HepG2 (cell line): ENCODE data around the gene GLDC. TPM values are rescaled to one million over a fixed set of nuclear protein-coding genes. Genes with fewer than 3 reads are reported as not detected.

Source experiments
- ATAC-seq: fragments of 200-7000 bp; cut with Tn5 transposase; 3 replicates; pipeline ENCODE4 v1.9.1; 2020; ENCODE audit warnings: mild to moderate bottlenecking, moderate library complexity
- BruUV-seq: library from RNA; stranded (reverse); fragments of 400-500 nt; replicated peaks from 2 replicates; lab custom pipeline; 2021; lab: Mats Ljungman, UMichigan
- CTCF ChIA-PET: fragments of 300-600 bp; formaldehyde crosslinking; extraction: SDS; loops from one replicate; lab custom pipeline; 2021; ENCODE audit warnings: low total read pairs, inconsistent platforms, low intra/inter-chr PET ratio; lab: Yijun Ruan, JAX
- POLR2A ChIA-PET: fragments of 350-600 bp; sonication (Branson Sonifier 250); formaldehyde crosslinking; loops from one replicate; lab custom pipeline; 2020; ENCODE audit warnings: antibody characterized with exemption, inconsistent platforms; lab: Yijun Ruan, JAX
- DNase-seq: peaks from one replicate; pipeline ENCODE4 v3.0.0-alpha.2; 2015; ENCODE audit warnings: low spot score
- FAIRE-seq: peaks from 3 replicates; lab custom pipeline; 2011; peaks lifted over from hg19 to GRCh38; lab: Jason Lieb, UNC
- H2AFZ ChIP-seq: one replicate; pipeline ENCODE4 v1.6.1; 2011; ENCODE audit warnings: low read length, inconsistent platforms
- H3K27ac ChIP-seq: fragments of 300-600 bp; 3 replicates; pipeline ENCODE4 v1.8.0; 2011; ENCODE audit warnings: mixed run types, mild to moderate bottlenecking, mixed read lengths, low read length, inconsistent platforms; ENCODE audit not compliant: insufficient read depth; ENCODE audit errors: extremely low read length
- H3K27me3 ChIP-seq, 2 experiments: fragments of 200-600 bp in 1 of 2; 2 replicates in 1 of 2; 3 replicates in 1 of 2; pipeline versions ENCODE4 v1.6.0 to v1.8.0; 2011; ENCODE audit warnings: low read length in 2 of 2, mild to moderate bottlenecking in 2 of 2, moderate library complexity in 2 of 2, inconsistent platforms in 1 of 2; ENCODE audit not compliant: insufficient read depth in 2 of 2, control insufficient read depth in 1 of 2
- H3K36me3 ChIP-seq, 2 experiments: fragments of 200-600 bp in 1 of 2; replicated peaks in 1 of 2; 2 replicates in 1 of 2; 3 replicates in 1 of 2; pipeline versions ENCODE4 v1.5.1 to v1.8.0; 2011; ENCODE audit warnings: low read length in 2 of 2, inconsistent platforms in 1 of 2; ENCODE audit not compliant: insufficient read depth in 2 of 2, control insufficient read depth in 1 of 2
- H3K4me1 ChIP-seq: 2 replicates; pipeline ENCODE4 v1.5.1; 2012; ENCODE audit warnings: low read length, inconsistent platforms; ENCODE audit not compliant: insufficient read depth
- H3K4me2 ChIP-seq: 2 replicates; pipeline ENCODE4 v1.6.0; 2011; ENCODE audit warnings: low read depth, low read length, inconsistent platforms
- H3K4me3 ChIP-seq, 3 experiments: fragments of 200-600 bp in 1 of 3; sonication (generic), shearing (Covaris generic) in 1 of 3; replicated peaks in 1 of 3; 2 replicates each; pipeline ENCODE4 v1.5.1; 2011 to 2016; ENCODE audit warnings: low read length in 3 of 3, inconsistent platforms in 2 of 3, low read depth in 2 of 3, mild to moderate bottlenecking in 2 of 3, control low read depth in 1 of 3, mixed read lengths in 1 of 3; ENCODE audit not compliant: insufficient read depth in 1 of 3
- H3K79me2 ChIP-seq: one replicate; pipeline ENCODE4 v1.6.1; 2011; ENCODE audit warnings: low read length, inconsistent platforms; ENCODE audit not compliant: insufficient read depth
- H3K9ac ChIP-seq: 2 replicates; pipeline ENCODE4 v1.6.0; 2011; ENCODE audit warnings: mild to moderate bottlenecking, low read depth, low read length, inconsistent platforms; ENCODE audit not compliant: insufficient read depth
- H3K9me3 ChIP-seq: 2 replicates; pipeline ENCODE4 v1.5.1; 2012; ENCODE audit warnings: mild to moderate bottlenecking, low read length
- H4K20me1 ChIP-seq: 2 replicates; pipeline ENCODE4 v1.6.0; 2011; ENCODE audit warnings: inconsistent platforms, mild to moderate bottlenecking, low read length, moderate library complexity; ENCODE audit not compliant: insufficient read depth
- MAFF ChIP-seq: IDR thresholded peaks from 2 replicates; pipeline ENCODE4 v1.6.1; 2011; ENCODE audit warnings: low read depth, low read length, improper control_type of control experiment
- PCBP2 ChIP-seq: fragments of 200-400 bp; formaldehyde crosslinking; optimal IDR thresholded peaks from 2 replicates; pipeline ENCODE3; 2018; ENCODE audit warnings: low read length, low read depth; ENCODE audit not compliant: poor library complexity, severe bottlenecking
- TBP ChIP-seq: sonication (generic); formaldehyde crosslinking; IDR thresholded peaks from 2 replicates; pipeline ENCODE4 v1.5.0; 2020; ENCODE audit warnings: missing genetic modification reagents
- ZNF260 ChIP-seq: sonication (generic); formaldehyde crosslinking; IDR thresholded peaks from 2 replicates; pipeline ENCODE4 v1.4.0; 2020; ENCODE audit warnings: missing genetic modification reagents, low read depth, mild to moderate bottlenecking, borderline replicate concordance
- ZNF317 ChIP-seq: sonication (generic); formaldehyde crosslinking; IDR thresholded peaks from 2 replicates; pipeline ENCODE4 v1.5.0; 2020; ENCODE audit warnings: mild to moderate bottlenecking, missing genetic modification reagents
- ZNF781 ChIP-seq: sonication (generic); formaldehyde crosslinking; IDR thresholded peaks from 2 replicates; pipeline ENCODE4 v1.5.1; 2020; ENCODE audit warnings: borderline replicate concordance, mild to moderate bottlenecking, missing genetic modification reagents; ENCODE audit errors: not compliant biosample characterization
- ZSCAN20 ChIP-seq: sonication (generic); formaldehyde crosslinking; IDR thresholded peaks from 2 replicates; pipeline ENCODE4 v1.4.0; 2020; ENCODE audit warnings: missing genetic modification reagents, mild to moderate bottlenecking, borderline replicate concordance
- WGBS: methylation state at CpG from one replicate; pipeline ENCODE4 v1.1.6; 2017; ENCODE audit warnings: low lambda C conversion rate; 5-methylcytosine and 5-hydroxymethylcytosine counted together
- in situ Hi-C: cut with HindIII; loops from 2 replicates; pipeline ENCODE4 v1.10.0; 2017; ENCODE audit warnings: low pct_unique_long_range_greater_than_20kb; ENCODE audit not compliant: extremely low pct_ligation_motif_present
- intact Hi-C: fragments of 100-400 bp; cut with micrococcal nuclease; formaldehyde crosslinking; loops from one replicate; pipeline ENCODE4 v1.10.0; 2022; ENCODE audit not compliant: unreplicated experiment
- polyA plus RNA-seq, 8 experiments: library from polyadenylated mRNA; depleted of rRNA in 3 of 8; stranded (reverse) in 7 of 8; unstranded in 1 of 8; fragments of >200 nt; fragmentation: Illumina TruSeq in 4 of 8; extraction: Trizol in 4 of 8; gene quantifications; 2 replicates each; pipeline versions ENCODE4 v1.2.1 to v1.2.3, GENCODE V29; 2011 to 2016; ENCODE audit warnings: low read depth in 4 of 8, missing spikeins in 1 of 8, mixed read lengths in 1 of 8; ENCODE audit not compliant: insufficient read depth in 1 of 8
- total RNA-seq, 5 experiments: library from RNA; depleted of rRNA; stranded (reverse); fragments of >200 nt; fragmentation: Illumina TruSeq; extraction: Trizol; gene quantifications; 2 replicates each; pipeline ENCODE4 v1.2.3, GENCODE V29; 2016; ENCODE audit warnings: low read depth in 1 of 5
- TF ChIP-seq, protein P1 (sequence below): IDR thresholded peaks from 2 replicates; pipeline ENCODE4 v1.6.1; 2016; ENCODE audit warnings: mild to moderate bottlenecking

Gene GLDC
- total and polyA plus RNA-seq, 2 of the 13 experiments (the other 11 are each of a cell fraction or from before 2014, with no cell fraction given): 59.3 to 115 TPM

DNA sequence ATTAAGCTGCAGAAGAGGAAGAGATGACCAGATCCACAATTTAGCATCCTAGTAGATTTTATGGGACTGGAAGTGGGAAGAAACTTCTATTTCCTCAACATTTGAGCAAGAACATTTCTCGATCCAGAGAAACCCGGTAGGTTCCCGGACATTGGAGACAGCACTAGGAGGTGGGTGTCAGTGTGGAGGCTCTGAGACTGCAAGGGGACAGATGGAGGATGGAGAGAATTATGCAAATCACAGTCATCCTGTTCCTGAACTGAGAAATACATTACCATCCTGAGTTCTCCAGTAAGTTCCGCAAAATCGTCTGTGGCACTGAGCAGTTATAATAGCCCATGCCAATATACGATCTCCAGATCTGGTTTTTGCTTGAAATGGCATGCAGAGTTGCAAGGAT is 25.6 kb downstream of the GLDC start (continued):
- TF ChIP-seq ZNF317 (CRISPR knock-in tag) (no peak), ZSCAN20 (CRISPR knock-in tag) (no peak), MAFF (no peak), ZNF781 (CRISPR knock-in tag) (no peak)
- TF ChIP-seq, protein P1, sequence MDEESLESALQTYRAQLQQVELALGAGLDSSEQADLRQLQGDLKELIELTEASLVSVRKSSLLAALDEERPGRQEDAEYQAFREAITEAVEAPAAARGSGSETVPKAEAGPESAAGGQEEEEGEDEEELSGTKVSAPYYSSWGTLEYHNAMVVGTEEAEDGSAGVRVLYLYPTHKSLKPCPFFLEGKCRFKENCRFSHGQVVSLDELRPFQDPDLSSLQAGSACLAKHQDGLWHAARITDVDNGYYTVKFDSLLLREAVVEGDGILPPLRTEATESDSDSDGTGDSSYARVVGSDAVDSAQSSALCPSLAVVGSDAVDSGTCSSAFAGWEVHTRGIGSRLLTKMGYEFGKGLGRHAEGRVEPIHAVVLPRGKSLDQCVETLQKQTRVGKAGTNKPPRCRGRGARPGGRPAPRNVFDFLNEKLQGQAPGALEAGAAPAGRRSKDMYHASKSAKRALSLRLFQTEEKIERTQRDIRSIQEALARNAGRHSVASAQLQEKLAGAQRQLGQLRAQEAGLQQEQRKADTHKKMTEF: no peak

DNA sequence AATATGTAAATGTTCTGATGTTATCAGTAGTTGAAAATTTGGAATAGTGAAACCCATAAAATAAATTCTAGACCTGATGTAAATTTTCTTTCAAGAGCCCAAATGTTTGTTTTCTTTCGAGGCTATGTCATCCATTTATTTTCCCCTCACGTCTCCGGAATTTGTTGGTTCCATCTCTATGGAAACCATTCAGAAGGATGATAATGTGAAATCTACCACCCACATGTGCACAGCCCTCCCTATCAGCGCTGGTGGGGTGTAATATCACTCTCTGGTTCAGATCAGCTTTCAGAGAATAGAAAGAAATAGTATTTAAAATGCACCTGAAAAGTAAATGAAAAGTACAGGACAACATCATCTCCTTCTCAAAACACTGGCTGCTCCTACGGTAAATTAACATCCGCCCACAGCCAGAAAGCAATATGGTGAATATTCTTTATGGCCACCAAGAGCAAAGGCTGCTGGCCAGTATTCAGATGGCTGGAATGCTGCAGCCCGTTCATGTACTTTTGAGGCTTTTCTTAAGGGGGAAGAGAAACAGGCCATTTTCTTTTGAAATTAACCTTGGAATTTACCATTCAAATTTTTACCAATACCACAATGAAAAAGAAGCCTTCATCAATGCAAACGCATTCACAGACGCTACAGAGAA is 28.5 kb downstream of the GLDC start:
- Histone ChIP-seq H3K36me3 (peaks cover 7 to 46% of the 10 kb centered on the region in 2 experiments), H3K9ac (no peak overlapping the region), H3K27ac (no peak overlapping the region), H4K20me1 (no peaks in the 10 kb centered on the region), H3K4me2 (no peak overlapping the region), H3K27me3 (no peaks in the 10 kb centered on the region), H3K4me3 (no peak overlapping the region), H2AFZ (no peak overlapping the region), H3K79me2 (peaks cover 2% of the 10 kb centered on the region), H3K4me1 (no peaks in the 10 kb centered on the region), H3K9me3 (no peaks in the 10 kb centered on the region)
- intact Hi-C loops: no loop called here
- BruUV-seq: TSS peak; percentile 32
- FAIRE-seq (no peak), ATAC-seq (no peak), DNase-seq (no peak)
- WGBS: 95% methylated on average over 9 of the region's 9 CpGs
- in situ Hi-C loops: no loop called here
- TF ChIP-seq TBP (CRISPR knock-in tag) (no peak), PCBP2 (no peak), ZNF260 (CRISPR knock-in tag) (no peak)
- ChIA-PET POLR2A (no interaction called here), CTCF (no interaction called here)
